HEK293 (cell line): ENCODE results near the gene LARGE1.

Source experiments
- CTCF ChIA-PET: fragments of 350-600 bp; formaldehyde crosslinking; extraction: SDS; loops from one replicate; lab custom pipeline; 2021; ENCODE audit warnings: antibody characterized with exemption; lab: Yijun Ruan, JAX
- POLR2A ChIA-PET: fragments of 300-600 bp; formaldehyde crosslinking; extraction: SDS; loops from one replicate; lab custom pipeline; 2020; ENCODE audit warnings: antibody characterized with exemption, inconsistent platforms; lab: Yijun Ruan, JAX
- H3K27ac ChIP-seq: fragments of 200-500 bp; sonication (Bioruptor generic); 2 replicates; pipeline ENCODE4 v1.5.1; 2014; ENCODE audit warnings: low read depth, low read length, control low read depth, inconsistent platforms; ENCODE audit errors: extremely low read depth
- H3K36me3 ChIP-seq, 2 experiments: fragments of 200-500 bp in 1 of 2; sonication (Bioruptor generic) in 1 of 2; 1 replicate in 1 of 2; 2 replicates in 1 of 2; pipeline ENCODE4 v1.5.1; 2014 to 2017; ENCODE audit warnings: inconsistent platforms in 2 of 2, low read length in 2 of 2; ENCODE audit not compliant: control insufficient read depth in 2 of 2, insufficient read depth in 1 of 2
- H3K4me1 ChIP-seq: fragments of 200-500 bp; sonication (Bioruptor generic); 2 replicates; pipeline ENCODE4 v1.5.1; 2014; ENCODE audit warnings: mild to moderate bottlenecking, low read length, inconsistent platforms; ENCODE audit not compliant: control insufficient read depth, insufficient read depth
- H3K4me3 ChIP-seq: 2 replicates; pipeline ENCODE4 v1.5.1; 2011; ENCODE audit warnings: low read depth, mild to moderate bottlenecking, control low read depth, low read length, moderate library complexity
- H3K9me3 ChIP-seq: fragments of 200-500 bp; sonication (Bioruptor generic); 2 replicates; pipeline ENCODE4 v1.5.1; 2014; ENCODE audit warnings: low read depth, low read length, inconsistent platforms; ENCODE audit not compliant: control insufficient read depth, insufficient read depth
- BCL11B ChIP-seq: fragments of 450-650 bp; formaldehyde crosslinking; IDR thresholded peaks from 2 replicates; pipeline ENCODE4 v1.5.1; 2016; ENCODE audit warnings: low read depth, missing biosample characterization, missing genetic modification characterization
- BCL6B ChIP-seq: fragments of 450-650 bp; formaldehyde crosslinking; IDR thresholded peaks from 2 replicates; pipeline ENCODE4 v1.5.1; 2017; ENCODE audit warnings: missing biosample characterization, missing genetic modification characterization
- CTCF ChIP-seq: fragments of 450-650 bp; formaldehyde crosslinking; IDR thresholded peaks from 2 replicates; pipeline ENCODE4 v1.5.1; 2016; ENCODE audit warnings: missing biosample characterization, missing genetic modification characterization
- EGR2 ChIP-seq: fragments of 450-650 bp; formaldehyde crosslinking; IDR thresholded peaks from 2 replicates; pipeline ENCODE4 v1.5.1; 2016; ENCODE audit warnings: low read depth, missing biosample characterization, missing genetic modification characterization
- GLI2 ChIP-seq: fragments of 450-650 bp; formaldehyde crosslinking; IDR thresholded peaks from 2 replicates; pipeline ENCODE4; 2017; ENCODE audit warnings: missing biosample characterization, missing genetic modification characterization, low read depth, borderline replicate concordance
- GLI4 ChIP-seq: fragments of 450-650 bp; formaldehyde crosslinking; IDR thresholded peaks from 2 replicates; pipeline ENCODE4 v1.5.1; 2016; ENCODE audit warnings: missing biosample characterization, missing genetic modification characterization
- HOXA7 ChIP-seq: sonication (generic); formaldehyde crosslinking; IDR thresholded peaks from 2 replicates; pipeline ENCODE4 v1.8.1; 2022; ENCODE audit warnings: missing genetic modification reagents, borderline replicate concordance
- SETDB1 ChIP-seq: IDR thresholded peaks from one replicate; pipeline ENCODE4 v1.6.1; 2017; ENCODE audit warnings: mild to moderate bottlenecking, low read length, moderate library complexity, mixed read lengths; ENCODE audit not compliant: insufficient read length
- SP3 ChIP-seq: fragments of 450-650 bp; formaldehyde crosslinking; IDR thresholded peaks from 2 replicates; pipeline ENCODE4 v1.5.1; 2016; ENCODE audit warnings: missing biosample characterization, missing genetic modification characterization
- ZFHX2 ChIP-seq: fragments of 450-650 bp; formaldehyde crosslinking; conservative IDR thresholded peaks from 2 replicates; pipeline ENCODE4 v1.5.1; 2016; ENCODE audit warnings: missing biosample characterization, missing genetic modification characterization
- ZNF112 ChIP-seq: fragments of 450-650 bp; formaldehyde crosslinking; IDR thresholded peaks from 2 replicates; pipeline ENCODE4 v1.5.0; 2017; ENCODE audit warnings: missing biosample characterization, missing genetic modification characterization
- ZNF140 ChIP-seq: fragments of 450-650 bp; formaldehyde crosslinking; IDR thresholded peaks from 2 replicates; pipeline ENCODE4 v1.5.1; 2016; ENCODE audit warnings: missing biosample characterization, missing genetic modification characterization
- ZNF148 ChIP-seq: fragments of 450-650 bp; formaldehyde crosslinking; IDR thresholded peaks from 2 replicates; pipeline ENCODE4 v1.5.0; 2017; ENCODE audit warnings: missing biosample characterization, missing genetic modification characterization, borderline replicate concordance
- ZNF157 ChIP-seq: fragments of 450-650 bp; formaldehyde crosslinking; IDR thresholded peaks from 2 replicates; pipeline ENCODE4 v1.5.1; 2016; ENCODE audit warnings: missing biosample characterization, missing genetic modification characterization
- ZNF16 ChIP-seq: fragments of 450-650 bp; formaldehyde crosslinking; IDR thresholded peaks from 2 replicates; pipeline ENCODE4 v1.5.1; 2016; ENCODE audit warnings: low read depth, missing biosample characterization, missing genetic modification characterization
- ZNF23 ChIP-seq: fragments of 450-650 bp; formaldehyde crosslinking; IDR thresholded peaks from 2 replicates; pipeline ENCODE4 v1.5.1; 2016; ENCODE audit warnings: missing biosample characterization, missing genetic modification characterization, borderline replicate concordance
- ZNF302 ChIP-seq: fragments of 450-650 bp; formaldehyde crosslinking; IDR thresholded peaks from 2 replicates; pipeline ENCODE4 v1.5.1; 2016; ENCODE audit warnings: missing biosample characterization, missing genetic modification characterization, low read depth
- ZNF341 ChIP-seq: fragments of 450-650 bp; formaldehyde crosslinking; IDR thresholded peaks from 2 replicates; pipeline ENCODE4; 2016; ENCODE audit warnings: low read depth, missing biosample characterization, missing genetic modification characterization
- ZNF510 ChIP-seq: fragments of 450-650 bp; formaldehyde crosslinking; IDR thresholded peaks from 2 replicates; pipeline ENCODE4 v1.5.1; 2018; ENCODE audit warnings: mild to moderate bottlenecking, missing genetic modification characterization, missing biosample characterization; ENCODE audit not compliant: insufficient replicate concordance
- ZNF585B ChIP-seq: fragments of 450-650 bp; formaldehyde crosslinking; IDR thresholded peaks from 2 replicates; pipeline ENCODE4 v1.5.1; 2016; ENCODE audit warnings: missing biosample characterization, missing genetic modification characterization
- ZNF610 ChIP-seq: fragments of 450-650 bp; formaldehyde crosslinking; IDR thresholded peaks from 2 replicates; pipeline ENCODE4 v1.5.1; 2016; ENCODE audit warnings: missing biosample characterization, missing genetic modification characterization, borderline replicate concordance
- ZNF645 ChIP-seq: fragments of 450-650 bp; formaldehyde crosslinking; IDR thresholded peaks from 2 replicates; pipeline ENCODE4; 2016; ENCODE audit warnings: missing biosample characterization, missing genetic modification characterization
- ZNF704 ChIP-seq: fragments of 450-650 bp; formaldehyde crosslinking; IDR thresholded peaks from 2 replicates; pipeline ENCODE4 v1.5.1; 2016; ENCODE audit warnings: missing biosample characterization, missing genetic modification characterization
- ZNF707 ChIP-seq: fragments of 450-650 bp; formaldehyde crosslinking; IDR thresholded peaks from 2 replicates; pipeline ENCODE4 v1.5.1; 2016; ENCODE audit warnings: missing biosample characterization, missing genetic modification characterization
- ZSCAN16 ChIP-seq: fragments of 450-650 bp; formaldehyde crosslinking; IDR thresholded peaks from 2 replicates; pipeline ENCODE4 v1.5.1; 2016; ENCODE audit warnings: missing biosample characterization, missing genetic modification characterization

The LARGE1 gene

GRCh38 chr22:33850724-33851123 lies 69.6 kb downstream of the LARGE1 start:
- Histone ChIP-seq H3K4me3 (no peak overlapping the region), H3K4me1 (peaks cover 15% of the 10 kb centered on the region), H3K9me3 (no peaks in the 10 kb centered on the region), H3K27ac (no peak overlapping the region)
- ChIA-PET POLR2A (interaction anchor here (1.2 kb wide), 1 partner anchor 10 kb away, joined by 3 read pairs; no protein-coding TSS in a partner anchor), CTCF (interaction anchor here (0.7 kb wide), 1 partner anchor 243 kb away, joined by 3 read pairs; no protein-coding TSS in a partner anchor)
- TF ChIP-seq ZNF585B = no peak
- TF ChIP-seq ZNF302 (tag by site-specific recombination) = no peak
- no peak for TF ChIP-seq GLI2
- no peak for TF ChIP-seq EGR2 (tag by site-specific recombination)
- TF ChIP-seq CTCF (tag by site-specific recombination) = no peak
- TF ChIP-seq ZNF157 (tag by site-specific recombination) = no peak
- no peak for TF ChIP-seq ZNF112
- TF ChIP-seq ZNF610 (tag by site-specific recombination) = no peak
- no peak for TF ChIP-seq ZNF704 (tag by site-specific recombination)
- TF ChIP-seq ZNF341 (tag by site-specific recombination) = no peak
- TF ChIP-seq ZNF707 = no peak
- no peak for TF ChIP-seq BCL11B (tag by site-specific recombination)
- no peak for TF ChIP-seq ZSCAN16
- no peak for TF ChIP-seq SP3 (tag by site-specific recombination)
- no peak for TF ChIP-seq BCL6B (tag by site-specific recombination)
- TF ChIP-seq ZNF510 (tag by site-specific recombination) = no peak
- TF ChIP-seq, all 188 proteins: peak for 0
- no peaks in the 10 kb centered on the region for H3K36me3 ChIP-seq

- Histone ChIP-seq H3K4me1 (peaks cover 15% of the 10 kb centered on the region), H3K9me3 (no peaks in the 10 kb centered on the region), H3K27ac (no peak overlapping the region), H3K36me3 (no peaks in the 10 kb centered on the region), H3K4me3 (no peak overlapping the region)
- TF ChIP-seq ZFHX2 (tag by site-specific recombination) = peak; percentile 71
- TF ChIP-seq ZNF140 (tag by site-specific recombination) = no peak
- peak; percentile 71 for TF ChIP-seq EGR2 (tag by site-specific recombination)
- ChIA-PET POLR2A (no interaction called here), CTCF (no interaction called here)
Measured at GRCh38 chr22:33850193-33850592, 70.1 kb downstream of the LARGE1 start.

GRCh38 chr22:33848251-33848650 lies 72.0 kb downstream of the LARGE1 start:
- Histone ChIP-seq H3K36me3 (no peaks in the 10 kb centered on the region), H3K4me3 (no peak overlapping the region), H3K4me1 (peaks cover 15% of the 10 kb centered on the region), H3K27ac (no peak overlapping the region), H3K9me3 (no peaks in the 10 kb centered on the region)
- CTCF ChIA-PET = interaction anchor here (0.6 kb wide), 1 partner anchor 16 kb away, joined by 3 read pairs; no protein-coding TSS in a partner anchor
- POLR2A ChIA-PET = no interaction called here
- TF ChIP-seq HOXA7 (CRISPR knock-in tag) (no peak), BCL11B (tag by site-specific recombination) (no peak), ZNF148 (no peak), GLI4 (tag by site-specific recombination) (no peak), ZNF645 (tag by site-specific recombination) (no peak), ZNF585B (no peak), SETDB1 (no peak), ZNF23 (tag by site-specific recombination) (no peak), ZNF16 (tag by site-specific recombination) (no peak)
